LHCN-M2 (cell line): Measurements from ENCODE around the gene HAVCR1. TPM values are rescaled to one million over a fixed set of nuclear protein-coding genes. Genes with fewer than 3 reads are reported as not detected.

Experiments
- DNase-seq: peaks from one replicate; pipeline ENCODE4 v3.0.0-alpha.2; 2012; ENCODE audit warnings: low read depth
- total RNA-seq: library from RNA; depleted of rRNA; stranded (reverse); fragments of >200 nt; gene quantifications from 2 replicates; pipeline ENCODE4 v1.2.3, GENCODE V29; 2014; rRNA removed

The HAVCR1 gene
- total RNA-seq, 1 experiment from 2014 or later = not detected

GRCh38 chr5:157004893-157005551 lies 53.9 kb downstream of the HAVCR1 start:
- DNase-seq = no peak

DNA sequence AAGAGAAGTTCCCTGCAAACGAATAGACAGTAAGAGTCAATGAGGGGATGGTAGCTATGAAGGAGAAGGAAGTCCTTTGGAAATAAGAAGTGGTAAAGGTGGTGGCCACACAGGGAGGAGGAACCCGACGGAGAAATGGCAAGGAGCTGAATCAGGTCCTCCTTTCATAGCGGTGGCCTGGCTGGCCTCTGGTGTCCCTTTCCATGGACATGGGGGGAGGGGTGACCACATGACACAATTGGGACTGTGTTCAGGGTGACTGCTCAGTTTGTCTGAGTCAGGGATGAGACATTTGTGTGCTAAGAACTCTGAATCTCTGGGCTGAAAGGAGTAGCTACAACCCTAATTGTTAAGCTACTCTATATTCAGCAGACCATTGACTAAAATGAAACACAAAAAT lies 67.2 kb downstream of the HAVCR1 start:
- no peak for DNase-seq

DNA sequence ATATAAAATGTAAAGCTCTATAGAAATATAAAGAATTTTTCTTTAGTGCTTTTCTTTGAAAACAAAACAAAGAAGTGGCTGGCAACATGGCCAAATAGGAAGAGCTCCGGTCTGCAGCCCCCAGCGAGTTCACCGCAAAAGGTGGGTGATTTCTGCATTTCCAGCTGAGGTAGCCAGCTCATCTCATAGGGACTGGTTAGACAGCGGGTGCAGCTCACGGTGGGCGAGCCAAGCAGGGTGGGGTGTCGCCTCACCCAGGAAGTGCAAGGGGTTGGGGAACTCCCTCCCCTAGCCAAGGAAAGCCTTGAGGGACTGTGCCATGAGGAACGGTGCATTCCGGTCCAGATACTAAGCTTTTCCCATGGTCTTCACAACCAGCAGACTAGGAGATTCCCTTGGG lies 74.9 kb downstream of the HAVCR1 start:
- no peak for DNase-seq

DNA sequence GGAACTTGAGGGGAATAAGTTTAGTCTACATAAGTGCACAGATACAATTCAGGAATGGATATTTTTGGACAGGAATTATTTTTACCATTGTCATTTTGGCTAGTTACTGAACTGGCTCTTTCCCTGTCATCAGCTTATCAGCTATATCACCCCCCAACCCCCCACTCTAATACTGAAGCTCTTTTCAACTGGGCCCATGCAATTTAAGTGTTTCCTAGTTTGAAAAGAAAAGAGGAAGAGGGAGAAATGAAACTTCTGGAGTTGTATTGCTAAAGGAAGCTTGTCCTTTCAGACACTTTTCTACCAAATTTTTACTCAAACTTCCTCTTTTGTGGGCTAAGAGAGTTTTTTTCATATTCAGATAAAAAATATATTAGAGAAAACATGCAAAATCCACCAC lies 77.4 kb downstream of the HAVCR1 start:
- no peak for DNase-seq

Other genes starting within 250 kb of the HAVCR1 start
- 0.06 TPM in 1 of 2 replicates, not detected in the other for gene PPP1R2B, start 208.8 kb downstream of the HAVCR1 start, total RNA-seq
- gene TIMD4, start 95.9 kb downstream of the HAVCR1 start, total RNA-seq = not detected in 2 replicates
- gene HAVCR2, start 49.9 kb upstream of the HAVCR1 start, total RNA-seq = 0.06 and 0.17 TPM in 2 replicates
- gene MED7, start 83.7 kb upstream of the HAVCR1 start, total RNA-seq = 11.5 and 13.0 TPM in 2 replicates
- not detected in 2 replicates for gene GARIN3, start 107.1 kb upstream of the HAVCR1 start, total RNA-seq
- gene ITK, start 121.7 kb upstream of the HAVCR1 start, total RNA-seq = 0.06 TPM in 1 of 2 replicates, not detected in the other
- gene CYFIP2, start 207.0 kb upstream of the HAVCR1 start, total RNA-seq = 6.1 and 9.9 TPM in 2 replicates